Esophagus muscularis mucosa (tissue), 4 donors: Measurements from ENCODE around the gene PTPRN2. TPM values are rescaled to one million over a fixed set of nuclear protein-coding genes. Genes with fewer than 3 reads are reported as not detected.

ENCODE experiments used
- DNase-seq: peaks from one replicate; pipeline ENCODE4 v3.0.0-alpha.2; 2017; ENCODE audit errors: extremely low spot score
- H3K27ac ChIP-seq, 4 donors: fragments of 200-600 bp; sonication (generic); replicated peaks in 1 of 4; 1 replicate in 3 of 4; 2 replicates in 1 of 4; pipeline ENCODE4 v1.5.1; 2016 to 2019; ENCODE audit warnings: mild to moderate bottlenecking in 1 of 4
- H3K27me3 ChIP-seq, 4 donors: fragments of 200-600 bp; sonication (generic); one replicate each; pipeline versions ENCODE4 v1.5.1 to v1.6.0; 2016 to 2019
- H3K36me3 ChIP-seq, 4 donors: fragments of 200-600 bp; sonication (generic); one replicate each; pipeline ENCODE4 v1.5.1; 2016 to 2019
- H3K4me1 ChIP-seq, 4 donors: fragments of 200-600 bp; sonication (generic); one replicate each; pipeline ENCODE4 v1.5.1; 2016 to 2019
- H3K4me3 ChIP-seq, 4 donors: fragments of 200-600 bp; sonication (generic); 1 replicate in 2 of 4; 2 replicates in 2 of 4; pipeline ENCODE4 v1.5.1; 2016 to 2019; ENCODE audit warnings: mild to moderate bottlenecking in 4 of 4, moderate library complexity in 1 of 4
- H3K9me3 ChIP-seq, 4 donors: fragments of 200-600 bp; sonication (generic); 1 replicate in 3 of 4; 2 replicates in 1 of 4; pipeline ENCODE4 v1.5.1; 2016 to 2019
- CTCF ChIP-seq, 3 experiments: fragments of 200-600 bp in 2 of 3; fragments of 450-650 bp in 1 of 3; sonication (generic) in 2 of 3; IDR thresholded peaks; one replicate each; pipeline ENCODE4 v1.5.1; 2017 to 2019; ENCODE audit warnings: antibody characterized with exemption in 3 of 3, mild to moderate bottlenecking in 2 of 3, moderate library complexity in 1 of 3
- EP300 ChIP-seq: sonication (generic); formaldehyde crosslinking; IDR thresholded peaks from one replicate; pipeline ENCODE4 v1.6.1; 2017; ENCODE audit warnings: antibody characterized with exemption
- POLR2A ChIP-seq: fragments of 450-650 bp; IDR thresholded peaks from one replicate; pipeline ENCODE4 v1.6.1; 2017; ENCODE audit warnings: antibody characterized with exemption, moderate library complexity, mild to moderate bottlenecking, low read depth
- POLR2AphosphoS5 ChIP-seq, 2 donors: sonication (generic); formaldehyde crosslinking; IDR thresholded peaks; one replicate each; pipeline ENCODE4 v1.6.1; 2017; ENCODE audit warnings: antibody characterized with exemption in 2 of 2
- WGBS: methylation state at CpG from one replicate; pipeline ENCODE4 v1.1.5; 2018; 5-methylcytosine and 5-hydroxymethylcytosine counted together
- intact Hi-C: fragments of 100-400 bp; cut with DNase I; formaldehyde crosslinking; loops from one replicate; pipeline ENCODE4 v1.15.1; 2023
- total RNA-seq, 4 donors: library from RNA; depleted of rRNA; stranded (reverse); fragments of >200 nt; gene quantifications; one replicate each; pipeline versions ENCODE4 v1.1.0 to v1.2.1, GENCODE V29; 2016

Gene PTPRN2
- total RNA-seq, 4 donors from 2014 or later = 2.1 to 3.1 (median 3.1) TPM

DNA sequence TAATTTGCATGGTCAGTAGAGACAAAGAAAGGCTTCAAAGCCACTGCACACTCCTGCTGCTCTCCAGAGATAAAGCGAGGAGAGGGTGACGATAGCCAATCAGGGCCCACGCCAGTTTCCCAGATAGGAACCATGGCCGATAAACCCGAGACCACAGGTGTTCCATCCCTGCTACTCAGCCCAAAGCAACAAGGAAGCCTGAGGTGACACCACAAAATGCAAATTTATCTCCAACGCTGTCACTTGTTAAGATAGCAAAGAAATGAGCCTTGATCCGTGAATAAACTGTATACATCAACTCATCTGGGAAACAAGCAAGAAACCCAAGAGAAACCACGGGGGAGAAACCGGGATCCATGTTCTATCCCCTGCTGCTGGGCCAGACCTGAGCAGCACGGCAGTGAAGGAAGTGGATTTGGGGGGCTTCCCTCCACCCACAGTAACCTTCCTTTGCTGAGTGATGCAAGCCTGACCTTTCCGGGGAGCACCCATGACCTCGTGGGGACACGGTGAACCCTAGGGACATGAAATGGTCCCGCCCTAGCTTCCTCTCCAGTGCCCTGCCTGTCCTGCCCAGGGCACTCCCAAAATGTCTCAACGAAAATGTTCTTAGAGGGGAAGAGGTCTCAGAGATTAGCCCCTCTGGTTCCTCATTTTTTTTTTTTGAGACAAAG lies 164.6 kb downstream of the PTPRN2 start:
- Histone ChIP-seq H3K27ac (no peak overlapping the region), H3K9me3 (no peaks in the 10 kb centered on the region), H3K4me1 (no peaks in the 10 kb centered on the region), H3K4me3 (no peak overlapping the region), H3K27me3 (peaks cover 0 to 5% (median 0%) of the 10 kb centered on the region in 4 donors), H3K36me3 (no peaks in the 10 kb centered on the region)
- intact Hi-C loops = no loop called here
- no peak for DNase-seq
- TF ChIP-seq EP300 (no peak), CTCF (IDR thresholded peaks at IDR 0.05) (no peak), POLR2AphosphoS5 (IDR thresholded peaks at IDR 0.05) (no peak), POLR2A (no peak)
- 83% methylated on average over 10 of the region's 15 CpGs for WGBS

- TF ChIP-seq POLR2AphosphoS5 (IDR thresholded peaks at IDR 0.05) (no peak), POLR2A (no peak), CTCF (IDR thresholded peaks at IDR 0.05) (no peak), EP300 (no peak)
- no peaks in the 10 kb centered on the region for H3K4me1 ChIP-seq
- 88% methylated on average over 17 of the region's 17 CpGs for WGBS
- no peaks in the 10 kb centered on the region for H3K36me3 ChIP-seq
- DNase-seq = no peak
- no peaks in the 10 kb centered on the region for H3K9me3 ChIP-seq
- intact Hi-C loops = no loop called here
- no peak overlapping the region for H3K4me3 ChIP-seq
- H3K27ac ChIP-seq = no peak overlapping the region
- peaks cover 0 to 5% (median 0%) of the 10 kb centered on the region in 4 donors for H3K27me3 ChIP-seq
Measured at GRCh38 chr7:158422196-158422886, 165.3 kb downstream of the PTPRN2 start.

GRCh38 chr7:158421361-158421760 lies 166.3 kb downstream of the PTPRN2 start:
- no peak overlapping the region for H3K27ac ChIP-seq
- H3K36me3 ChIP-seq = no peaks in the 10 kb centered on the region
- intact Hi-C loops = no loop called here
- no peaks in the 10 kb centered on the region for H3K4me1 ChIP-seq
- 64% methylated on average over 7 of the region's 7 CpGs for WGBS
- H3K27me3 ChIP-seq = peaks cover 0 to 5% (median 0%) of the 10 kb centered on the region in 4 donors
- H3K9me3 ChIP-seq = peaks cover 0 to 4% (median 0%) of the 10 kb centered on the region in 4 donors
- TF ChIP-seq POLR2A (no peak), EP300 (no peak), CTCF (IDR thresholded peaks at IDR 0.05) (no peak), POLR2AphosphoS5 (IDR thresholded peaks at IDR 0.05) (no peak)
- no peak overlapping the region for H3K4me3 ChIP-seq
- DNase-seq = no peak

DNA sequence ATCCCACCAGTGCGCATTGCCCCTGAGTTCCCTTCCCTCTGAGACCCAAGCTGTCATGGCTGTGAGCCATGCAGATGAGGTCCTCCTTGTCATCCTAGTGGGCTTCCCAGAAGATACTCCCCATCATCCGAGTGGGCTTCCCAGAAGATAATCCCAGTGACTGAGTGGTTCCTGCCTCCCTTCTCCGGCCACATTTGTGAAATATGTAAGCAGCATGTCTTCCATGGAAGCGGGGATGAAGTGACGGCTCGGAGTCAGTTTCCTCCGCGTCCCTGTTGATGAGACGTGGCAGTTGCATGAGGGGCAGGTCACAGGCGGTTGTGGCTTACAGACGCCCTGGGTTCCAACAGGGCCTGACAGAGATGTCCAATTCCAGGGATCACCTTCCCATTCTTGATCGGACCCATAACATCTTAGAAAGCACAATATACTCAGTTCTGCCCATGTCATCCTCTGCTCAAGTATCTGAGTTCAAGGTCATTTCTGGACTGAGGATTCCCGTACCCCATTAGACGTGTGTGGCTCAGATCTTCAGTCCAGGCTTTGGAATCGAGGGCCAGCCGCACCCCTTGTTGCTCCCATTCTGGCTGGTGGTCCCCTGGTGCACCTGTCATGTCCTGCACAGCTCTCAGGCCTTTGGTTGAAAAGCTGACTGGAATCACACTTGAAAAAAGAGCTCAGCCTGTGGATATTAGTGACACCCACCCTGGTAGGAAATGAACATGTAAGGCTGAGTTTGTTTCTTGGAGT lies 166.9 kb downstream of the PTPRN2 start:
- peaks cover 0 to 4% (median 0%) of the 10 kb centered on the region in 4 donors for H3K9me3 ChIP-seq
- H3K4me1 ChIP-seq = no peaks in the 10 kb centered on the region
- no peak overlapping the region for H3K4me3 ChIP-seq
- no peak overlapping the region for H3K27ac ChIP-seq
- H3K27me3 ChIP-seq = peaks cover 0 to 5% (median 0%) of the 10 kb centered on the region in 4 donors
- intact Hi-C loops = no loop called here
- H3K36me3 ChIP-seq = no peaks in the 10 kb centered on the region
- WGBS = 85% methylated on average over 16 of the region's 16 CpGs
- TF ChIP-seq CTCF (IDR thresholded peaks at IDR 0.05) (no peak), POLR2A (no peak), POLR2AphosphoS5 (IDR thresholded peaks at IDR 0.05) (no peak), EP300 (no peak)
- DNase-seq = no peak
